NCI-H2227 (cell line): Measurements from ENCODE around the gene PDXDC1.
A peak's percentile ranks its signal among the peaks of the same experiment; 100 is the strongest.
"Not testable (repeated sequence)": the region's sequence is repeated elsewhere in the genome, so short reads cannot be mapped to it uniquely, and the experiment has no call there.

Experiments
- DNase-seq: peaks from one replicate; lab custom pipeline; 2025; ENCODE audit not compliant: unreplicated experiment; lab: John Stamatoyannopoulos, UW

PDXDC1 gene

GRCh38 chr16:15148831-15149230 is 174.0 kb downstream of the PDXDC1 start:
- not testable (repeated sequence) for DNase-seq

DNA sequence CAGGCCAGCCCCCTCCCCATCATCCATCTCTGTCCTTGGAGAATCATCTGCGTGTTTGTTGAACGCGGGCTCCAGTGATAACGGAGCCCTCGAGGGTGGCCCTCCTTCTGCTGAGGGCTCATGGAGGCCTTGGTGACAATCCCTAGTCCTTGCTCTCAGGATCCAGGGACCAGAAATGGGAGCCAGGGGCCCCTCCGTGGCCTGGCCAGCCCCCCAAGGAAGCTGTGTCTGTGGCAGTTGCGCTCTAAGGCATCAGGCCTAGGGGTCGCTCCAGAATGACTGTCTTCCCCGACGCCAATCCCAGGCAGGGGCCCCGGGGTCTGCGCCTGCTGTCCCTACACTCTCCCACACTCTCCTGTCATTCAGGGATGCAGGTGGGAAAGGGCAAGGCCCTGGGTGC is 174.4 kb downstream of the PDXDC1 start:
- DNase-seq, result not testable (repeated sequence)

DNA sequence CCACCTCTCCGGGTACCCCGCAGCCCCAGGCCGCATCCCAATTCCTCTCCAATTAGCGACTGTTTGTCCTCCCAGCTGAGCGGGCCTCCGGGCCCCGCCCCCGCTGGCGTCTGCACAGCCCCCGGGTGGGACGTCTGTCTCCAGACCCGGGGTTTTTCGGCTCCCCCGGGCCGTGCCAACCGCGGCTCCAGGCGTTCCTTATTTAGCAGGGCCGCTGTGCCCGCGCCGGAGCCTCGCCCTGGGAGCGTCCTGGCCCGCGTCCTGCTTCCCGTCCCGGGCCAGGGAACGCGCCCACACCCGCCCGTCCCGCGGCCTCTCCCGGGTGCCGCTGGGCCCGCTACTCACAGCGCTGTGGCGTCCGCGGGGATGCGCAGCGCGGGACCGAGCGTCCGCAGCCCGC is 179.2 kb downstream of the PDXDC1 start:
- peak; percentile 13 for DNase-seq

DNA sequence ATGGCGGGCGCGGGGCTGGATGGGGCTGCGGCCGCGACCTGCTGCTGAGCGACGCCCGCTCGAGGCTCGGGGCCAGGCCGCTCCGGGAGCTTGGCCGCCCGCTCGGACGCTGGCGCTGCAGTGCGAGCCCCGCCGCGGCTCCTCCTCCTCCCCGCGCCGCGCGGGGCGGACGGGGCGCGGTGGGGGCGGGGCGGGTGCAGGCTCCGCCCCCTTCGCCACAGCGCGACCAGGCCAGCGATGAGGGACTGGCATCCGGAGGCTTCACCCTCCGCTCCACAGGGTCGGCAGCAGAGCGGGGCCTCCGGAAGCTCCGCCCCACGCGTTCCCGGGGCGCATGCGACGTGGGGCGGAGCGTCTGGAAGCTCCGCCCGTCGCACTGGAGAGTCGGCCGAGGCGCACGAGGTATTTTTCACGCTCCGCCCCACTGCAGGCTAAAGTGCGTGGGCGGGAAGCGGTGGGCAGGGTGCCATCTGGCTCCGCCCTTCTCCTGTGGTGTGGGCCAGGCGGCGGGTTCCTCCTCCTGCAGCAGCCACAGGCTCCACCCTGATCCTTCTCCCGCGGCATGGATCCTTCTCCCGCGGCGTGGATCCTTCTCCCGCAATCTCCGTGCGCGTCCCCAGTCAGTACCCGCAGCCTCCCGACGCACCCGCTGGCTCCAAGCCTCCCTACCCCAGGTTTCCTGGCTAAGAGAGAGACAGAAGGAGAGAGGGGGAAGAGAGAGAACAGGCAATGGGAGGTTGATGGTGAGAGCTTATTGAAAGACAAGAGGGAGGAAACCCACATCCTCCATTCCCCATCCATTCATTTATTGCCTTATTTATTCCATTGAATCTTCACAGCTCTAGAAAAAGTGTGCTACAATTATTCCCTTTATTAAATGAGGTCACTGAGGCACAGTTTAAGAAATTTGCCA is 180.1 kb downstream of the PDXDC1 start:
- peak; percentile 97 for DNase-seq

- DNase-seq, result not testable (repeated sequence)
These were observed 182.8 kb downstream of the PDXDC1 start for GRCh38 chr16:15157644-15158043.

GRCh38 chr16:15159671-15160070 is 184.8 kb downstream of the PDXDC1 start:
- not testable (repeated sequence) for DNase-seq

DNA sequence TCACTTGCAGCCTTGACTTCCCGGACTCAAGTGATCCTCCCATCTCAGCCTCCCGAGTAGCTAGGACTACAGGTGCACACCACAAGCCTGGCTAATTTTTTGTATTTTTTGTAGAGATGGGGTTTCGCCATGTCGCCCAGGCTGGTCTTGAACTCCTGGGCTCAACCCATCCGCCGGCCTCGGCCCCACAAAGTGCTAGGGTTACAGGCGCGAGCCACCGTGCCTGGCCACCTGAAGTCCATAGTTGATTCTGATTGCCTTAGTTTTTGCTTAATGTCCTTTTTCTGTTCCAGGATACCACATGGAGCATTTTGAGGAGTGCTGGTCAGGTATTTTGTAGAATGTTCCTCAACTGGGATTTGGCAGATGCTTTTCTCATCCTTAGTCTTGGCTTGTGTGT is 185.7 kb downstream of the PDXDC1 start:
- DNase-seq, result not testable (repeated sequence)

DNA sequence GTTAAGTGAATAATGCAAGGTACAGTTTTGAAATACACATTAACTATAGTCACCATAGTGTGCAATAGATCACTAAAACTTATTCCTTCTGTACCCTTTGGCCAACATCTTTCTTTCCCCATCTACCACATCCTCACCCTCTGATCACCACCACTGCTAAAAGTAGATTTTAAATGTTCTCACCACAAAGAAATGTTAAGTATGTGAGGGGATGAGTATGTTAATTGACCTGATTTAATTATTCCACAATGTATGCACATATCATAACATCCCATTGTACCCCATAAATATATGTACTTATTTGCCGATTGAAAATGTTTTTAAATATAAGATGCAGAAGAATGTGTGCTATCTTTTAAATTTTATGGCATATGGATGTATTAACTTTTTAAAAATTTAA is 188.2 kb downstream of the PDXDC1 start:
- not testable (repeated sequence) for DNase-seq

DNA sequence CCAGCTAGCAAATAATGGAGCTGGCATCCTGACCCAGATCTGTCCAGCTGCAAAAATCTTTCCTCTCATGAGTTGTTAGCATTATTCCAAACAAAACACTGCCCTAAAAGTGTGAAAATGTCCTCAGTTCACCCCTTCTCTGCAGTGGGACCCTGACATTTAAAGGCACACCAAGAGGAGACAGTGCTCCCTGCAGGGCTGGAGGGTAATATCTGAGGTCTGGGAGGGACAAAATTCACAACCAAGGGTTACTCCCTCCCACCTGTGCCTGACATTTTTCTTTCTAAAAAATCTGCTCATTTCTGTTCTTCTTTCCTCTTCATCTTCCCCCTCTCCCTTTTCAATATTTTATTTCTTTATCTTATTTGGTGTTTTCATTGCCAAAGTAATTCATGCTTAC is 191.4 kb downstream of the PDXDC1 start:
- not testable (repeated sequence) for DNase-seq

- not testable (repeated sequence) for DNase-seq
These were observed 193.5 kb downstream of the PDXDC1 start for GRCh38 chr16:15168303-15168702.

- DNase-seq, result not testable (repeated sequence)
These were observed 194.3 kb downstream of the PDXDC1 start for GRCh38 chr16:15168953-15169652.

- DNase-seq, result not testable (repeated sequence)
These were observed 205.1 kb downstream of the PDXDC1 start for GRCh38 chr16:15179909-15180308.

DNA sequence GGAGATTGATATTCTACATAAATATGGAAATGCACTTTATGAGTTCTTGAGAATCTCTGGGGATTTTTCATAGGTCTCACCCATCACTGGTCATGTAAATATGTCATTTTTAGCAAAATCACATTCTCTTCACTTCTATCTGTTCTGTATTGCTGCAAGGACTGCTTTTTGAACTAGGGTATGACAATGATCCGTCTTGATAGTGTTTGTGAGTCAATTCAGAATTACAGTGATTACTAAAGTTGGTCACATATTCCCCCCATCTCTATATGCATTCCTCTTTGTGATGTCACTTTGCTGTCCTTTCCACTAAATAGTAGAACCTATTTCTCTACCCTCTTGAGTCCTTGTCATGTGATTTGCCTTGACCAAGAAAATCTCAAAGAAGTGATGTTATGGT is 206.1 kb downstream of the PDXDC1 start:
- not testable (repeated sequence) for DNase-seq

DNA sequence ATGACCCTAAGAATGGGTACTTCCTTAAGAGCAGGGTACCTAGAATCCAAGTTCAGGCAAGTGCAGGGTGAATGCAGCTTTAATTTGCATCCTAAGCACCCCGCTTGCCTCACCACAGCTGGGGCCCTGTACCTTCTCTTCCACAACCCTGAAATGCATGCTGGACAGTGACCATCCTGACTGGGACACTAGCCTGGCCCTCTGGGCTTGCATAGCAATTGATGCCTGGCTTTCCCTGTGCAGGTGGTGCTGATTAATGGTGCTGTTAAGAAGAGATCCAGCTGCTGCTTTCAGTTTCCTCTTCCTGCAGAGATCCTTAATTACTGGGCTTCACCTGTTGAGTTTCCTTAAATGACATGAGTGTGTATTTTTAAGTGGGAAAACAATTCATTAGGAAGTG is 209.2 kb downstream of the PDXDC1 start:
- DNase-seq, result not testable (repeated sequence)
